Upper lobe of left lung (tissue), 6 donors: ENCODE data around the gene RNLS. TPM values are rescaled to one million over a fixed set of nuclear protein-coding genes. Genes with fewer than 3 reads are reported as not detected.

Experiments
- ATAC-seq, 2 donors: fragments of 200-7000 bp; cut with Tn5 transposase; one replicate each; pipeline ENCODE4 v1.9.1; 2022; ENCODE audit warnings: mild to moderate bottlenecking in 2 of 2, moderate library complexity in 2 of 2; ENCODE audit not compliant: low FRiP score in 2 of 2
- DNase-seq, 2 donors: peaks; one replicate each; pipeline ENCODE4 v3.0.0-alpha.2; 2019 to 2020
- H3K27ac ChIP-seq, 4 donors: fragments of 200-600 bp; sonication (generic); one replicate each; pipeline ENCODE4 v1.5.1; 2016 to 2019
- H3K27me3 ChIP-seq, 4 donors: fragments of 200-600 bp; sonication (generic); one replicate each; pipeline ENCODE4 v1.5.1; 2017 to 2019
- H3K36me3 ChIP-seq, 4 donors: fragments of 200-600 bp; sonication (generic); one replicate each; pipeline ENCODE4 v1.5.1; 2016 to 2019
- H3K4me1 ChIP-seq, 4 donors: fragments of 200-600 bp; sonication (generic); one replicate each; pipeline ENCODE4 v1.5.1; 2018 to 2019
- H3K4me3 ChIP-seq, 4 donors: fragments of 200-600 bp; sonication (generic); one replicate each; pipeline ENCODE4 v1.5.1; 2017 to 2019; ENCODE audit warnings: mild to moderate bottlenecking in 2 of 4, moderate library complexity in 1 of 4
- H3K9me3 ChIP-seq, 4 donors: fragments of 200-600 bp; sonication (generic); one replicate each; pipeline ENCODE4 v1.5.1; 2018 to 2019
- CTCF ChIP-seq, 6 experiments: fragments of 450-650 bp in 4 of 6; fragments of 200-600 bp in 2 of 6; sonication (generic) in 2 of 6; IDR thresholded peaks; one replicate each; pipeline ENCODE4 v1.5.1; 2016 to 2019; ENCODE audit warnings: antibody characterized with exemption in 6 of 6
- EP300 ChIP-seq, 4 donors: sonication (generic); formaldehyde crosslinking; IDR thresholded peaks; one replicate each; pipeline ENCODE4 v1.5.1; 2017; ENCODE audit warnings: antibody characterized with exemption in 4 of 4, control low read depth in 2 of 4
- POLR2A ChIP-seq, 4 donors: fragments of 450-650 bp; IDR thresholded peaks; one replicate each; pipeline ENCODE4 v1.5.1; 2016 to 2017; ENCODE audit warnings: antibody characterized with exemption in 4 of 4, mild to moderate bottlenecking in 2 of 4
- POLR2AphosphoS5 ChIP-seq, 2 donors: sonication (generic); formaldehyde crosslinking; IDR thresholded peaks; one replicate each; pipeline ENCODE4 v1.5.1; 2017; ENCODE audit warnings: antibody characterized with exemption in 2 of 2
- WGBS, 2 donors: methylation state at CpG; one replicate each; pipeline ENCODE4 v1.1.5; 2017 to 2018; 5-methylcytosine and 5-hydroxymethylcytosine counted together
- total RNA-seq, 6 donors: library from RNA; depleted of rRNA in 4 of 6; stranded (reverse); fragments of >200 nt in 4 of 6; gene quantifications; one replicate each; pipeline versions ENCODE4 v1.1.0 to v1.2.1, GENCODE V29; 2016 to 2021
- donor health status: DM: no; HTN: no; CAD: no; lungs with moderate emphysema.
- donor health status: DM: no; HTN: yes; CAD: no; lungs with severe emphysema.

The RNLS gene
- total RNA-seq, 6 donors from 2014 or later = 5.0 to 27.1 (median 15.0) TPM

DNA sequence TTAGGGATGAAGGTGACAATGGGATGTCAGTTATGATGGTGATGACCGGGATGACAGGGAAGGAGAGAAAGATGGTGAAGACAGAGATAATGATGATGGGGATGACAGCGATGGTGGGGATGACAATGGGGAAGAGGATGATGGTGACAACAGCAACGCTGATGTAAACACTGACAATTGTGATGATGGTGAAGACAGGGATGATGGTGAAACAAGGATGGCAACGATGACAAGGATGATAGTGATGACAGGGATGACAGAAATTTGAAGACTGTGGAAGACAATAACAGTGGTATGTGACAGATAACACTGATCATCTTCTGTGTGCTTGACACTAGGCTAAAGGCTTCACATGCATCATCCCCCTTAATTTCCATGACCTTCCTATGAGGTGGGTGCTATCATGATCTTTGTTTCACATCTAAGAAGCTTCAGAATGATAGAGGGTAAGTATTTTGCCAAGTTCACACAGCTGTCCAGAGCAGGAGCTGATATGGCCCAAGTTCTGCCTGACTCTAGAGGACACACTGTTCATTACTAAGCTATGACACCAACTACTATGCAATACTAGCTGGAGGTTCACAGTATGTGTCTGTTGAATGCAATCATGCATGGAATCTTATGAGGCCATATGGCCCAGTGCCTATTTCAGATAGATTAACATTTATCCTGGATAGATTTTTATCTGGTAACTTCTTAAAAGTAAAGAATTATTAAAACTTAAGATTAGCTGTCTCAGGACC lies 105.6 kb downstream of the RNLS start:
- no peak for DNase-seq
- H3K4me1 ChIP-seq = peaks cover 0 to 15% (median 8%) of the 10 kb centered on the region in 4 donors
- no peaks in the 10 kb centered on the region for H3K9me3 ChIP-seq
- H3K4me3 ChIP-seq = no peak overlapping the region
- no peak overlapping the region for H3K27ac ChIP-seq
- H3K36me3 ChIP-seq = no peaks in the 10 kb centered on the region
- TF ChIP-seq EP300 (IDR thresholded peaks at IDR 0.05) (no peak), POLR2AphosphoS5 (IDR thresholded peaks at IDR 0.05) (no peak), POLR2A (IDR thresholded peaks at IDR 0.05) (no peak)
- 94 to 97% methylated on average over 4 of the region's 4 CpGs for WGBS, 2 donors
- no peaks in the 10 kb centered on the region for H3K27me3 ChIP-seq
- no peak for ATAC-seq

DNA sequence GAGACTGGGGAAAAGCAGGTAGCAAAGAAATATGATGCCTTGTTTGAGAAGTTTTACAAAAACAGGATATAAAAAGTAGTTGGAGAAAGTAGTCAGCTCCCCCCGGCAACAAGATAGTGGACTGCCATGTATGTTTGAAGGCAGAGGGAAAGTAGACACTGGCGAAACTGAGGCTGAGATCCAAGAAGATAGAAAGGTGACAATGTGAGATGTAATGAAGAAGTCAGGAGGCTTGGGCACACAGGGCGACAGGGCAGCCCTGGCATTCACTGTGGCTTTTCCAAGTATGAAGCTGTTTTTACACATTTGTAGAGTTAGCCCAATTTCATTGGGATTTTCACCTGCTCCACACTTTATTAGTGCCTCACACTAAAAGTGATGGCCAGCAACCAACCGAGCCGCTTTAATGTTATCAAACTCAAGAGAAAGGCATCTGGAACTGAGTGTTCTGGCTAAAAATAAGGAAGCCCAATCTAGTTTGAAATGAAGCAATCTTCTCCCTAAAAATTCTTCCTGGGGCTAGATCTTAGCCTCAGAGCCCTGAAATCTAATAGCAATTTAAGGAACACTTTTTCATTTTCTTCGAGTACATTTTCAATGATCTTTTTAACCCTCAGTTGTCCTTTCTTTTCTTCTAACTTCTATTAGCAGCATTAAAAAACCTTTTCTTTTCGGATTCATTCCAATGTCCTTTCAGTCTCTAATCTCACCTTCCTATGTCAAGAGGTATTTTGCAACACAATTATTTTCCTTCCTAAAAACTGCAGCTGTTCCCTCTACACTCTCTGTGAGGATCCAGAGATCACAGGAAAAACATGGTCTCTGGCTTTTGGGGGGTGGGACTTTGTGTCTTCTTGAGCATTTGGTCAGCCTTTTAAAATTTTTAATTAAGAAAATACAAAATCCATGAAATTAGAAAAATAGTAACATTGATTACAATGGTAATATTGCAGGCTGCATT lies 108.0 kb downstream of the RNLS start:
- H3K27me3 ChIP-seq = no peaks in the 10 kb centered on the region
- ATAC-seq (no peak), DNase-seq (peak in 1 of 2 donors; percentile 28)
- no peaks in the 10 kb centered on the region for H3K9me3 ChIP-seq
- no peak for TF ChIP-seq CTCF (IDR thresholded peaks at IDR 0.05)
- no peak for TF ChIP-seq POLR2A (IDR thresholded peaks at IDR 0.05)
- no peak for TF ChIP-seq EP300 (IDR thresholded peaks at IDR 0.05)
- TF ChIP-seq POLR2AphosphoS5 (IDR thresholded peaks at IDR 0.05) = no peak
- H3K4me1 ChIP-seq = peaks cover 0 to 15% (median 8%) of the 10 kb centered on the region in 4 donors
- H3K4me3 ChIP-seq = no peak overlapping the region
- peak overlapping the region in 3 of 4 donors; percentile 30 to 73 (median 57) for H3K27ac ChIP-seq
- H3K36me3 ChIP-seq = no peaks in the 10 kb centered on the region
- WGBS, 2 donors = 46 to 58% methylated on average over 7 of the region's 7 CpGs

GRCh38 chr10:88473989-88474883 lies 108.9 kb downstream of the RNLS start:
- 75% methylated on average over 2 of the region's 2 CpGs for WGBS, 2 donors
- Histone ChIP-seq H3K4me3 (no peak overlapping the region), H3K4me1 (peaks cover 0 to 15% (median 8%) of the 10 kb centered on the region in 4 donors), H3K36me3 (no peaks in the 10 kb centered on the region), H3K27me3 (no peaks in the 10 kb centered on the region), H3K9me3 (no peaks in the 10 kb centered on the region), H3K27ac (peak overlapping the region in 3 of 4 donors; percentile 30 to 73 (median 57))
- DNase-seq = peak in 1 of 2 donors; percentile 84
- peak; percentile 39 to 66 for ATAC-seq
- no peak for TF ChIP-seq CTCF (IDR thresholded peaks at IDR 0.05)
- no peak for TF ChIP-seq POLR2A (IDR thresholded peaks at IDR 0.05)
- TF ChIP-seq EP300 (IDR thresholded peaks at IDR 0.05) = peak in 1 of 4 donors; percentile 16

DNA sequence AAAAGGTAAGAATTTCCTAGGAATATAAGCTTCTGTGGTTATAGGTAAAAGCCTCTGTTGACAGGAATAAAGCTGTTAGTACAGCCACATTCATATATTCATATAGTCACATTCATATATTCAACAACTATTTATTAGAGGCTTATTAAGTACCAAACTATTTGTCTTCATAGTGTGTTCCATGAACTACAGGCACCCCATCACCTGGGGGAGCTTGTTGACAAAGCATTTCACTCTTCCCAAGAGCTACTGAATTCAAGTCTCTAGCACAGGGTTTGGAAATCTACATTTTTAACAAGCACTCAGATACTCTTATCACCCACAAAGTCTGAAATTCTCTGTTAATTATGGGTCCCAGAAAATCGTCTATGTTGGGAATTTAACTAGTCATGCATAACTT lies 110.6 kb downstream of the RNLS start:
- H3K4me3 ChIP-seq = no peak overlapping the region
- H3K9me3 ChIP-seq = no peaks in the 10 kb centered on the region
- 55 to 61% methylated on average over 1 of the region's 1 CpG for WGBS, 2 donors
- ATAC-seq = no peak
- DNase-seq = peak in 1 of 2 donors; percentile 58
- no peaks in the 10 kb centered on the region for H3K27me3 ChIP-seq
- H3K27ac ChIP-seq = no peak overlapping the region
- TF ChIP-seq CTCF (IDR thresholded peaks at IDR 0.05) (peak in 2 of 6 experiments; percentile 13 to 53), POLR2AphosphoS5 (IDR thresholded peaks at IDR 0.05) (no peak)
- peaks cover 0 to 18% (median 8%) of the 10 kb centered on the region in 4 donors for H3K4me1 ChIP-seq
- no peaks in the 10 kb centered on the region for H3K36me3 ChIP-seq
